ENCODE results near the gene PHKG1. TPM values are rescaled to one million over a fixed set of nuclear protein-coding genes. Genes with fewer than 3 reads are reported as not detected.
"Not testable (repeated sequence)": the region's sequence is repeated elsewhere in the genome, so short reads cannot be mapped to it uniquely, and the experiment has no call there.

Gene PHKG1
- total RNA-seq, 1 donor from 2014 or later = not detected

DNA sequence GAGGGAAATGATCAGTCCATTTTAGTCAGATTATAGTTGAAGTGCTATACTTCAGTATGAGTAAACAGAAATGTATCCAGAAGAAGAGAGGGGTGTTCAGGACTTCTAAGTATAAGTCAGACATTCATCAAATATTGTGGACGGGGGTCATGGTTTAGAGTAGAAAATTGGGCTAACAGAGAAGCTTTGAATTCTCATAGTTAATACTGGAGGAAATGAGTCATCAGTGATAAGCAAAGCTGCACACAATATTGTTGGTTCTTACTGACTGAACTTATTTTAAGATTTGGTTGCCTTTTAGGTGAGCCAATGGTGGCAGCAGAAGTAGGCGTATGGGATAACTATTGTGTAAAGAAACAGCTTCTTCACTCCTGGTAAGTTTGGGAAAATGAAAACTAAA is 30.4 kb downstream of the PHKG1 start:
- TF ChIP-seq, protein P1, sequence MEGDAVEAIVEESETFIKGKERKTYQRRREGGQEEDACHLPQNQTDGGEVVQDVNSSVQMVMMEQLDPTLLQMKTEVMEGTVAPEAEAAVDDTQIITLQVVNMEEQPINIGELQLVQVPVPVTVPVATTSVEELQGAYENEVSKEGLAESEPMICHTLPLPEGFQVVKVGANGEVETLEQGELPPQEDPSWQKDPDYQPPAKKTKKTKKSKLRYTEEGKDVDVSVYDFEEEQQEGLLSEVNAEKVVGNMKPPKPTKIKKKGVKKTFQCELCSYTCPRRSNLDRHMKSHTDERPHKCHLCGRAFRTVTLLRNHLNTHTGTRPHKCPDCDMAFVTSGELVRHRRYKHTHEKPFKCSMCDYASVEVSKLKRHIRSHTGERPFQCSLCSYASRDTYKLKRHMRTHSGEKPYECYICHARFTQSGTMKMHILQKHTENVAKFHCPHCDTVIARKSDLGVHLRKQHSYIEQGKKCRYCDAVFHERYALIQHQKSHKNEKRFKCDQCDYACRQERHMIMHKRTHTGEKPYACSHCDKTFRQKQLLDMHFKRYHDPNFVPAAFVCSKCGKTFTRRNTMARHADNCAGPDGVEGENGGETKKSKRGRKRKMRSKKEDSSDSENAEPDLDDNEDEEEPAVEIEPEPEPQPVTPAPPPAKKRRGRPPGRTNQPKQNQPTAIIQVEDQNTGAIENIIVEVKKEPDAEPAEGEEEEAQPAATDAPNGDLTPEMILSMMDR (conservative IDR thresholded peaks at IDR 0.05; ENCODE audit: low read depth, low read length) = no peak
- no peak overlapping the region for H3K4me3 ChIP-seq (ENCODE audit: low read depth, low read length)
- no peak for DNase-seq (ENCODE audit: low read depth)

DNA sequence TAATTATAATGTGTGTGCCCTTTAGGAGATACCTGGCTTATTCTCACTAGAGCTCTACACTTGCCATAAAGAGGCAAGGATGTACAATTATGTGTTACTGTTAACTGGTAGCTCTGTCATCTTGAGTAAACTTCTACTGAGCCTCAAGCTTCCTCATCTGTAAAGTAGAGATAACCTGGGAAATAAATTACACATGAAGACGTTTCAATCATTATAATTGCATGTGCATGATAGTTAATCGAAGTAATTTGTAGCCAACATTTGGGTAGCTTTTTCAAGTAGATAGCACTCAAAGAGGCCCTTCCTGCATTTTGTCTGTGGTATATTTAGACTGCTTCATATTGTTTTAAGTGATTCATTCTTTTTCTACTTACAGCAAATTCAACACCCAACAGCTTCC is 38.8 kb downstream of the PHKG1 start:
- TF ChIP-seq, protein P1 (conservative IDR thresholded peaks at IDR 0.05; ENCODE audit: low read depth, low read length) = no peak
- H3K4me3 ChIP-seq (ENCODE audit: low read depth, low read length) = no peak overlapping the region

DNA sequence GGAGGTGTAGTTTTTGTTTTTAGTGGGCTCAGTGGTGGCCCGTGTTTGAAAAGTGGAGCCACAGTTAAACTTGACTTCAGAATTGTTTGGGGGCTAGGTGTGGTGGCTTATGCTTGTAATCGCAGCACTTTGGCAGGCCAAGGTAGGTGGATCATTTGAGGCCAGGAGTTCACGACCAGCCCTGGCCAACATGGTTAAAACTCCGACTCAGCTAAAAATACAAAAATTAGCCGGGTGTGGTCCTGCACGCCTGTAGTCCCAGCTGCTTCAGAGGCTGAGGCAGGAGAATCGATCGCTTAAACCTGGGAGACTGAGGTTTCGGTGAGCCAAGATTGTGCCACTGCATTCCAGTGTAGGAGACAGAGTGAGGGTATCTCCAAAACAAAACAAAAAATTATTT is 39.4 kb downstream of the PHKG1 start:
- TF ChIP-seq, protein P1 (conservative IDR thresholded peaks at IDR 0.05; ENCODE audit: low read depth, low read length) = no peak
- H3K4me3 ChIP-seq (ENCODE audit: low read depth, low read length) = peak overlapping the region; percentile 70
- DNase-seq (ENCODE audit: low read depth) = no peak

More for the DNA sequence above, 38.8 kb downstream of the PHKG1 start:
- DNase-seq (ENCODE audit: low read depth) = no peak

DNA sequence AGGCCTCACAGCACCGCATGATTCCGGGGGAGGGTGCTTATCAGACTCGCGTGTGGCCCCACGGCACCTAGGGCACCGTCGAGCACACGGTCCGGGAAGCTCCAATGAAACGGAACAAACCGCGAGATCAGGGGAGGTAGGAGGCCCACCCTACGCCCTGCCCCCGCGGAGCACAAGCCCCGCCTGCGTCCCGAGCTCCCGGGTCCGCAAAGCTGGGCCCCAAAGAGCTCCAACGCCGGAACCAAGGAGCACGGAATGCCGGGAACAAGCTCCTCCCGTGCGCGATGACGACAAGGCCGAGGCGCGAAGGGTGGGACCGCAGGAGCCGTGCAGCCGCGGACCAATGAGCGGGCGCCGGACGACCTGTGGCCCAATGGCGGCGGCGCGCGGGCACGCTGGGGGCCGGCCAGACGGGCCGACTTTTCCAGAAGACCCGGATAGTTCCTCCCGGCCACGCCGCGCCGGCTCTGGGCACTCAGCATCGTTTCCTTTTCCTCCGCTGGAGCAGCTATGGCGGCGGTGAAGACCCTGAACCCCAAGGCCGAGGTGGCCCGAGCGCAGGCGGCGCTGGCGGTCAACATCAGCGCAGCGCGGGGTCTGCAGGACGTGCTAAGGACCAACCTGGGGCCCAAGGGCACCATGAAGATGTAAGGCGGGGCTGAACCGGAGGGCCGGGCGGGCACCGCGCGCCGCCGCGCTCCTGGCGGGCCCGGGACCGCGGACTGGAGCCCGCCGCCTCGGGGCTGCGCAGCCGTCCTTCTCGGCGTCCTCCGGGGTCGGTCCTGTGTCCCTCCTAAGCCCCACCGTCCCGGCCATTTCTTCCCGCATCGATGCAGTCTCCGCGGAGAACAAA is 41.2 kb downstream of the PHKG1 start, which contains the start of the genes CCT6A and PSPH:
CCT6A (plus strand) TSS at position 427 of the 853 bp plus-strand sequence; CDS start at position 511, 84 bp downstream.
PSPH (minus strand) TSS at position 106 of the 853 bp plus-strand sequence. CDS start 30,232 bp downstream, outside the sequence.
- DNase-seq (ENCODE audit: low read depth) = no peak
- TF ChIP-seq, protein P1 (conservative IDR thresholded peaks at IDR 0.05; ENCODE audit: low read depth, low read length) = no peak
- peak within 1 kb of the TSS; percentile 70 for H3K4me3 ChIP-seq (ENCODE audit: low read depth, low read length)

DNA sequence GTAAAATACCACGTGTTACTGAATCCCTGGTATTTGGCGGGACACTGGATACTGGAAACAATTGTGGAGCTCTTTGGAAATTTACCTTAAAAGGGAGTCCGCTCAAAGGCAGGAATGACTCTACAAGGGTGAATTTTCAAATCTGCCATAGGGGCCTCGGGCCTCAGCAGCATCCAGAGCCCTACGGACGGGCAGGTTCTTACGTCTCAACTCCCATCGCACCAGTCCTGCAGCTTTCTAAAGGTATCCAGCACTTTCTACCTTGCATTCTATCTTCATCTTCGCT is 41.8 kb downstream of the PHKG1 start:
- peak overlapping the region; percentile 70 for H3K4me3 ChIP-seq (ENCODE audit: low read depth, low read length)
- DNase-seq (ENCODE audit: low read depth) = no peak
- TF ChIP-seq, protein P1 (conservative IDR thresholded peaks at IDR 0.05; ENCODE audit: low read depth, low read length) = no peak

DNA sequence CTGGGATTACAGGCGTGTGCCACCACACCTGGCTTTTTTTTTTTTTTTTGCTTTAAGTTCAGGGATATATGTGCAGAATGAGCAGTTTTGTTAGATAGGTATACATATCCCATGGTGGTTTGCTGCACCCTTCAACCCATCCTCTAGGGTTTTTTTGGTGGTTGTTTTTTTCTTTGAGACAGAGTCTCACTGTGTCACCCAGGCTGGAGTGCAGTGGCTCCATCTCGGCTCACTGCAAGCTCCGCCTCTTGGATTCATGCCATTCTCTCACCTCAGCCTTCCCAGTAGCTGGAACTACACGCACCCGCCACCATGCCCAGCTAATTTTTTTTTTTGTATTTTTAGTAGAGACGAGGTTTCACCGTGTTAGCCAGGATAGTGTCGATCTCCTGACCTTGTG is 44.0 kb downstream of the PHKG1 start:
- not testable (repeated sequence) for H3K4me3 ChIP-seq (ENCODE audit: low read depth, low read length); DNase-seq (ENCODE audit: low read depth)

DNA sequence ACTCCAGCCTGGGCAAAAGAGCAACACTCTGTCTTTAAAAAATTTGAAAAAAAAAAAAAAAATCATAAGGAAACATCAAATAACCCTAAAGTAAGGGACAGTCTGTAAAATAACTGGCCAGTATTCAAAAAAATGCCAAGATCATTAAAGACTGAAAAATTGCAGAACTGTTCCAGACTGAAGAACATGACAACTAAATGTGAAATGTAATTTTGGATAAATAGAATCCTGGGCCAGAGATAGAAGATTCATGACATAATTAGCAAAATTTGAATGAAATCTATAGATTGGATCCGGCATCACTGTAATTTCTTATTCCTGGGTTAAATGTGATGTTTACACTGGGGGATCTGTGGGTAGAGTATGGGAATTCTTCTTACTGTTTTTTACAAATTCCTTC is 44.5 kb downstream of the PHKG1 start:
- no peak for DNase-seq (ENCODE audit: low read depth)
- TF ChIP-seq, protein P1 (conservative IDR thresholded peaks at IDR 0.05; ENCODE audit: low read depth, low read length) = no peak
- no peak overlapping the region for H3K4me3 ChIP-seq (ENCODE audit: low read depth, low read length)

DNA sequence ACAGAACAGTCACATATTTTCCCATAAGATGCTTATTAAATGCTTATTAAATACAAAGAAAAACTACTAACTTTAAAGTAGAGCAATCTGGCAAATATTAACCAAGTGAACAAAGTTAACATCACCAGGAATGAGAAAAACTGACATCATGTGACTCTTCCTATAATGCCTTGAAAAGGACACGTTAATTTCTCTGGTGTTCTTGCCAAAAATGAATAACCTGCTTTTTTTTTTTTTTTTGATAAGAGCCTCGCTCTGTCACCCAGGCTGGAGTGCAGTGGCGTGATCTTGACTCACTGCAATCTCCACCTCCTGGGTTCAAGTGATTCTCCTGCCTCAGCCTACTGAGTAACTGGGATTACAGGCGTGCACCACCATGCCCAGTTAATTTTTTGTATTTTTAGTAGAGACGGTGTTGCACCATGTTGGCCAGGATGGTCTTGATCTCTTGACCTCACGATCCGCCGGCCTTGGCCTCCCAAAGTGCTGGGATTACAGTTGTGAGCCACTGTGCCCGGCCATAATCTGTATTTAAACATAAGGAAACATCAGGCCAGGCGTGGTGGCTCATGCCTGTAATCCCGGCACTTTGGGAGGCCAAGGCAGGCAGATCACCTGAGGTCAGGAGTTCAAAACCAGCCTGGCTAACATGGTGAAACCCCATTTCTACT is 45.2 kb downstream of the PHKG1 start:
- not testable (repeated sequence) for H3K4me3 ChIP-seq (ENCODE audit: low read depth, low read length)
- DNase-seq (ENCODE audit: low read depth) = peak; percentile 74

All from epithelial cell of proximal tubule (primary cell).